Measurements from ENCODE around the gene FHOD3.

GRCh38 chr18:36492604-36493329 is 195.3 kb downstream of the FHOD3 start:
- TF ChIP-seq, protein P1, sequence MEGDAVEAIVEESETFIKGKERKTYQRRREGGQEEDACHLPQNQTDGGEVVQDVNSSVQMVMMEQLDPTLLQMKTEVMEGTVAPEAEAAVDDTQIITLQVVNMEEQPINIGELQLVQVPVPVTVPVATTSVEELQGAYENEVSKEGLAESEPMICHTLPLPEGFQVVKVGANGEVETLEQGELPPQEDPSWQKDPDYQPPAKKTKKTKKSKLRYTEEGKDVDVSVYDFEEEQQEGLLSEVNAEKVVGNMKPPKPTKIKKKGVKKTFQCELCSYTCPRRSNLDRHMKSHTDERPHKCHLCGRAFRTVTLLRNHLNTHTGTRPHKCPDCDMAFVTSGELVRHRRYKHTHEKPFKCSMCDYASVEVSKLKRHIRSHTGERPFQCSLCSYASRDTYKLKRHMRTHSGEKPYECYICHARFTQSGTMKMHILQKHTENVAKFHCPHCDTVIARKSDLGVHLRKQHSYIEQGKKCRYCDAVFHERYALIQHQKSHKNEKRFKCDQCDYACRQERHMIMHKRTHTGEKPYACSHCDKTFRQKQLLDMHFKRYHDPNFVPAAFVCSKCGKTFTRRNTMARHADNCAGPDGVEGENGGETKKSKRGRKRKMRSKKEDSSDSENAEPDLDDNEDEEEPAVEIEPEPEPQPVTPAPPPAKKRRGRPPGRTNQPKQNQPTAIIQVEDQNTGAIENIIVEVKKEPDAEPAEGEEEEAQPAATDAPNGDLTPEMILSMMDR (conservative IDR thresholded peaks at IDR 0.05; ENCODE audit: low read depth, low read length): no peak
- TF ChIP-seq EZH2 (IDR thresholded peaks at IDR 0.05; ENCODE audit: borderline replicate concordance, low read depth, low read length, poor library complexity, severe bottlenecking): no peak

All from A673 (cell line).